ENCODE results near the gene JPH4.
"Not testable (repeated sequence)": the region's sequence is repeated elsewhere in the genome, so short reads cannot be mapped to it uniquely, and the experiment has no call there.

JPH4 gene

DNA sequence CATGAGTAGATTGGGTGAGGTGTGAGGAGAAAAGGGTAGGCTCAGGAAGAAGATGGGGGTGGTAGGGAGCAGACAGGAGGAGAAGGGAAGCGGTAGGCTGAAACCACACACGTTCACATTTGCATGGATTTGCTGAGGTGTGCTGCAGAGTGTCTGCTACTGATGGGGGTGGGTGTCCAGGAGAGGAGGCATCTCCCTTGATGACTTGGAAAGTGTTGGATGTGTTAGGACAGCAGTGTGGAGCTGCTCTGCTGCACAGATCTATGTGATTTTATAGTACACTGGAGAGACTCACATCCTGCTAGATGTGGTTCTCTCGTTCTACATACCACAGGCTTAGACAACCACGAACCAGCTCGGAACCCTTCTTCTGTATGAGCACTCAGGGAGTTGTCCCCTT lies 36.3 kb downstream of the JPH4 start:
- H3K4me3 ChIP-seq (ENCODE audit: low read depth, low read length) = no peak overlapping the region
- TF ChIP-seq, protein P1, sequence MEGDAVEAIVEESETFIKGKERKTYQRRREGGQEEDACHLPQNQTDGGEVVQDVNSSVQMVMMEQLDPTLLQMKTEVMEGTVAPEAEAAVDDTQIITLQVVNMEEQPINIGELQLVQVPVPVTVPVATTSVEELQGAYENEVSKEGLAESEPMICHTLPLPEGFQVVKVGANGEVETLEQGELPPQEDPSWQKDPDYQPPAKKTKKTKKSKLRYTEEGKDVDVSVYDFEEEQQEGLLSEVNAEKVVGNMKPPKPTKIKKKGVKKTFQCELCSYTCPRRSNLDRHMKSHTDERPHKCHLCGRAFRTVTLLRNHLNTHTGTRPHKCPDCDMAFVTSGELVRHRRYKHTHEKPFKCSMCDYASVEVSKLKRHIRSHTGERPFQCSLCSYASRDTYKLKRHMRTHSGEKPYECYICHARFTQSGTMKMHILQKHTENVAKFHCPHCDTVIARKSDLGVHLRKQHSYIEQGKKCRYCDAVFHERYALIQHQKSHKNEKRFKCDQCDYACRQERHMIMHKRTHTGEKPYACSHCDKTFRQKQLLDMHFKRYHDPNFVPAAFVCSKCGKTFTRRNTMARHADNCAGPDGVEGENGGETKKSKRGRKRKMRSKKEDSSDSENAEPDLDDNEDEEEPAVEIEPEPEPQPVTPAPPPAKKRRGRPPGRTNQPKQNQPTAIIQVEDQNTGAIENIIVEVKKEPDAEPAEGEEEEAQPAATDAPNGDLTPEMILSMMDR (IDR thresholded peaks at IDR 0.05; ENCODE audit: low read depth, low read length) = no peak

DNA sequence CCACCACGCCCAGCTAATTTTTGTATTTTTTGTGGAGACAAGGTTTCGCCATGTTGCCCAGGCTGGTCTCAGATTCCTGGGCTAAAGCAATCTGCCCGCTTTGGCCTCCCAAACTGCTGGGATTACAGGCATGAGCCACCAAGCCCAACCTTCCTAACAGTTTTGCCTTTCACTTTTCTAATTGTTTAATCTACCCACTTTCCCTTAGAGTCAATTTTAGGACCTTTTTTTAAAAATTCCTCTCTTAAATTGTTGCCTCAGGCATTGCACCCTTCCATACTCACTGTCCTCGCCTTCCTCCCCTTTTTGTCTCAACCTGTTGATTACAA lies 38.5 kb downstream of the JPH4 start:
- H3K4me3 ChIP-seq (ENCODE audit: low read depth, low read length) = no peak overlapping the region
- TF ChIP-seq, protein P1 (IDR thresholded peaks at IDR 0.05; ENCODE audit: low read depth, low read length) = no peak

DNA sequence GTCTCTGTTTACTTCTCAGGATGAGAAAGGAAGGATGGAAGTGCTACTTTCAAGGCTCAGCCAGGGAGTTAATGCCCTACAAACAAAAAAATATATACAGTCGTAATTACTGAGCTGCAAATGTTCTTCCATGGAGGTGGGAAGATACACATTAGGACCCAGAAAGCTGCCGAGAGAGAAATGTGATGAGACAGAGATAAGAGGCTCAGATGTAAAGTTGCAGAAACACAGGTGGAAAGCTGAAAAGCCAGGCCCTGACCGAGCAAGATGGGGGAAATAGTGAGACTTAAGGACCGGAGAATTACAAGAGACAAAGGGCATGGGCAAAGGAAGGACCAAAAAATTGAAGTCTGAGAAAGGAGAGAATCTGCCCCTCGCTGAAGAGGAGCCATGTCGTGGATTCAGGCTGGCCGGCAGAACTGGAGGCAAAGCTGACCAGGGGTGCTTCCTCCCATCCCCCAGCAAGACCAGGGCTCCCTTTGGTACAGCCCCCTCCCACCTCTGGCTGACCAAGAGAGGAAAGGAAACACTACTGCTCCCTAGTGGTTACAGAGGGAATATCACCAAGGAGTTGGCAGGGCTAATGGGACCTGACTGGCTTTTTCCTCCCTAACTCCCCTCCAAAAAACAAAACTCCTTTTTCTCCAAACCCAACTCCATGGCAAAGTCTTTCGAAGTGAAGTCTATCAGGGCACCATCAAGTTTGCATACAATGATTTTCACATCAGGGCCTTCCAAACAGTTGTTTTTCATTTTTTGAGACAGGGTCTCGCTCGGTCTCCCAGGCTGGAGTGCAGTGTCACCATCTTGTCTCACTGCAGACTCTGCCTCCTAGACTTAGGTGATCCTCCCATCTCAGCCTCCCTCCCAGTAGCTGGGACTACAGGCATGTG lies 39.1 kb downstream of the JPH4 start:
- no peak overlapping the region for H3K4me3 ChIP-seq (ENCODE audit: low read depth, low read length)
- TF ChIP-seq, protein P1 (IDR thresholded peaks at IDR 0.05; ENCODE audit: low read depth, low read length) = peak; percentile 64

DNA sequence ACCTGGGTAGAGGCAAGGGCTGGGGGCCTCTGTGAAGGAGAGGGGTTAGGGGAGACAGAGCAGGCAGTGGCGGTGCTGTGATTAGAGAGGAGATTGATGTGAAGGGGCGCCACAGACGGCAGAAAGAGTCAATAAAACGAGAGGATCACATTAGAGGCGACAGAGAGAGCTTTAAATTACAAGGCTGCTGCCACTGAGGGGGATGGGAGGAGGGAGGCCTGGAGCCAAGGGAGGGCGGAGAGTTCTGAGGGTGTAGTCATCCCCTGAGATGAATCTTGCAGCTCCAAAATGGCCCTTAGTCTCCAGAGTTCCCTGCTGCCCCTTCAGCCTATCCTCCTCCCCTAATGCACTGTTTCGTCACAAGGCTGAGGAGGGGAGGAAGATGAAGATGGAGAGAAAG lies 39.8 kb downstream of the JPH4 start:
- H3K4me3 ChIP-seq (ENCODE audit: low read depth, low read length) = no peak overlapping the region
- TF ChIP-seq, protein P1 (IDR thresholded peaks at IDR 0.05; ENCODE audit: low read depth, low read length) = no peak

DNA sequence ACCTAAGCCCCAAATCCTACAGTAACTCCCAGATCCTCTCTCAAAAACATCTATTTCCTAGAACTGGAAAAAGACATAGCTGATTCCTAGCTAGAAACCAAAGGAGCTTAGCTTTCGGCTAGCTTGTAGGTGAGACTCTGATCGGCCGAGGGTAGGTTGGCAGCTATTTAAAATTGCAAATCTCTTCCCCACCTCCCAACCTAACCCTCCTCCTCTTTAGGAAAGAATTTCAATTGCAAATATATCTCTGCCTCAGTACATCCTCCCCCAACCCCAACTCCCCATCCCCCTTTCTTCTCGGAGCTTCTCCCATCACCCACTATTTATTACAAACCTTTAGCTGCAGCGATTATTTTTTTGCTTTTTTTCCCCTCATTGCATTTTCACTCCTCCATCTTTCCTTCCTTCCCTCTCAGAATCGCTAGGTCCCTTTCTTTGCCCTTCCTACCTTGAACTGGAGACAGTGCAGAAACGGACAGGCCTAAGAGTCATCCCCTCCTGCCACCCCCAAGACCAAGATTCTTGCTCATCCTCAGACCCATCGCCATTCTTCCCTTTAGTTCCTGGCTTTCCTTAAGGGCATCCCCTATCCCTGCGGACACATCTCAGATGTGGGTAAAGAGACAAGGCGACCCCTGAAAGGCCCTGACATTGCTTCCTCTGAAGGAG lies 40.4 kb downstream of the JPH4 start:
- TF ChIP-seq, protein P1 (IDR thresholded peaks at IDR 0.05; ENCODE audit: low read depth, low read length) = no peak
- no peak overlapping the region for H3K4me3 ChIP-seq (ENCODE audit: low read depth, low read length)

DNA sequence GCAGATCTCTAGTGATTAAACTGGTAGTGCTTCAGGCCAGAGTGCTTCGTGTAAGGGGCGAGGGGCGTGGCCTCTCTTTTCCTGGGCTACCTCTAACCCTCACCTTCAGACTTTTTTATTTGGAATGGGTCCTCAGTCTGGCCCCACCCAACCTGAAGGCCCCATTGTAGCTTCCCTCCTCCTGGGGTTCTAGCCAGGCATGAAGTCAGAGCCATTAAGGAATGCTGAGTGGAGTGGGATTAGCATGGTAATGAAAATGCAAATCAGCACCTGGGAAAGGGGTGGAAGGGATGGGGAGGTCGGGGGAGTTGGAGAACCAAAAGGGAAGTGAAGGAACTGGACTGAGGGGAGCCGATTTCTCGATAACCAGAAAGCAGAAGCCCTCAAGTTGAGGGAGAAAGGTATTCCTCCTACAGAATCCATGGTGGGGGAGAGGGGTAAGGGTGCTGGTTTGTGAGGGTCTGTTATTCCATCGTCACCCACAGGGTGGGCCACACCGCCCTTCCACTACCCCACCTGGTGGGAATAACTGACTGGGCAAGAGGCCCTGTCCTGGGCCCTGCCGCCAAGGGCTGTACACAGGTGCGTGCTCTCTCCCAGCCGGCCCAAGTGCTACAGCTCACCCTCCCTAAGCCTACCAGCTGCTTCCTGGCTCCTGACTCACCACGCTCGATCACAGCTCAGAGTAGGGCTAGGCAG lies 41.1 kb downstream of the JPH4 start:
- TF ChIP-seq, protein P1 (IDR thresholded peaks at IDR 0.05; ENCODE audit: low read depth, low read length) = no peak
- no peak overlapping the region for H3K4me3 ChIP-seq (ENCODE audit: low read depth, low read length)

DNA sequence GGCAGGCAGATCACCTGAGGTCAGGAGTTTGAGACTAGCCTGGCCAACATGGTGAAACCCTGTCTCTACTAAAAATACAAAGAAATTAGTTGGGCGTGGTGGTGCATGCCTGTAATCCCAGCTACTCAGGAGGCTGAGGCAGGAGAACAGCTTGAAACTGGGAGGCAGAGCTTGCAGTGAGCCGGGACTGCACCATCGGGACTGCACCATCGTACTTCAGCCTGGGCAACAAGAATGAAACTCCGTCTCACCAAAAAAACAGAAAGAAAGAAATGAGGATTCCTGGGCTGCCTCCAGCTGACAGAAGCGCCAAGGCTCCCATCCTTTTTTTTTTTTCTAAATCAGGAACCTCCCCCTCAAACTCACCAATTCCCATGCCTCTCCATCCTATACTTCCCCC lies 41.7 kb downstream of the JPH4 start:
- not testable (repeated sequence) for H3K4me3 ChIP-seq (ENCODE audit: low read depth, low read length)

Data from WI38 (cell line).